Measurements from ENCODE around the gene PPP2R5C. TPM values are rescaled to one million over a fixed set of nuclear protein-coding genes. Genes with fewer than 3 reads are reported as not detected.

Gene PPP2R5C
- total and polyA plus RNA-seq, 2 of the 4 experiments (the other 2 are of a cell fraction), result 65.9 to 78.7 TPM

DNA sequence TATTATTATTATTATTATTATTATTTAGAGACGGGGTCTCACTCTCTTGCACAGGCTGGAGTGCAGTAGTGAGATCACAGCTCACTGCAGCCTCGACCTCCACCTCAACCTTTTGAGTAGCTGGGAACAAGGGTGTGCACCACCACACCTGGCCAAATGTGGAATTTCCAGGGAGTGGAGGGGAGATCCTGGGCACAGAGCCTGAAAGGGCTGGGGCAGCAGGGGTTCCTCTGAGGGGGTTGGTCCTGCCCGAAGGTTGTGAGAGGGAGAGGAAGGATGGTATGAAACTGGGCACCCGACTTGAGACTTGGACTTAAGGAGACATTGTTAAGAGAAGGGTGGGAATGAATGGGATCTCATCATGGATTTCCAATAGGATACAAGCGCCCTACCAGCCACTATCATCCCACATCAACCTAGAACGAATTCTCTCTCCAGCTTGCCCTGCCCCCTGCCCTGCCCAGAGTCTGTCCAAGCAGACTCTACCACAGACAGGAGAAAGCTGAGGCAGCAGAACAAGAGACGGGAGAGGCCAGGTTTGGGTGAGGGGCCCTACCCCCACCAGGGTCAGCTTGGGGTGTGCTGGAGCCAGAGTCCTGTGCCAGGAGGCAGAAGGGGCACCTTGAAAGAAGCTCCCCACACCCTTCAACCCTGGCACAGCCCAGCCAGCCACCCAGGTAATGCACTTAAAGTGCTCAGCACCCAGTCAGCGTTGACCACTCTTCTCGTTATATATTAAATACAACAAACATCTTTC is 200.4 kb downstream of the PPP2R5C start:
- H3K9ac ChIP-seq (ENCODE audit: low read depth, low read length), result no peak overlapping the region
- H3K27ac ChIP-seq (ENCODE audit: insufficient read depth, low read length), result peak overlapping the region; percentile 5; the same call in 1 of the 2 replicates
- no peaks in the 10 kb centered on the region for H3K27me3 ChIP-seq (ENCODE audit: control insufficient read depth, insufficient read depth, low read length)
- H3K18ac ChIP-seq (ENCODE audit: low read depth, low read length), result no peak overlapping the region
- H2AFZ ChIP-seq (replicated peaks; ENCODE audit: low read length, poor library complexity), result peak overlapping the region; percentile 78
- no TSS peak for BruUV-seq (replicated peaks)
- intact Hi-C loops (cut with micrococcal nuclease), result loop anchor here (1.0 to 5.0 kb wide), 4 partner anchors 125 to 352 kb away; partner anchors contain the start of gene HSP90AA1
- H4K91ac ChIP-seq (ENCODE audit: insufficient read depth, low read depth, low read length), result peak overlapping the region; percentile 34; the same call in 1 of the 2 replicates
- peaks cover 11% of the 10 kb centered on the region for H3K4me1 ChIP-seq (ENCODE audit: control insufficient read depth, insufficient read depth, low read length)
- H3K4ac ChIP-seq (ENCODE audit: low read depth, low read length), result peak overlapping the region; percentile 52
- no peak overlapping the region for H3K56ac ChIP-seq (ENCODE audit: extremely low read depth, insufficient read depth, low read length)
- H3K79me1 ChIP-seq (ENCODE audit: low read depth in 1 of 2, low read length in 2 of 2), result peaks cover 0 to 32% of the 10 kb centered on the region in 2 experiments; a peak in 3 of 4 replicates
- H3K9me1 ChIP-seq (ENCODE audit: insufficient read depth, low read length), result peaks cover 13% of the 10 kb centered on the region
- peak overlapping the region in 1 of 2 experiments; percentile 66; a peak in 2 of 4 replicates for H4K8ac ChIP-seq (ENCODE audit: low read depth in 2 of 2, low read length in 2 of 2)
- ATAC-seq (ENCODE audit: low read depth), result no peak
- peak overlapping the region; percentile 15; the same call in 1 of the 2 replicates for H3K14ac ChIP-seq (replicated peaks; ENCODE audit: low read depth, low read length)
- dilution Hi-C loops (cut with HindIII; ENCODE audit: low sequenced_read_pairs, unreplicated experiment), result no loop called here
- DNase-seq, result no peak
- peak overlapping the region; percentile 79; the same call in 1 of the 3 replicates for H2BK15ac ChIP-seq (ENCODE audit: low read depth, low read length)
- H4K5ac ChIP-seq (ENCODE audit: low read depth, low read length), result no peak overlapping the region
- WGBS, 2 experiments (ENCODE audit: extremely low coverage in 2 of 2, insufficient read length in 1 of 2), result 86% methylated on average over 2 of the region's 9 CpGs; no CpG with 5 or more reads in 1 of the 2 experiments
- ChIA-PET CTCF (interaction anchor here (0.9 to 1.5 kb wide), 2 partner anchors 134 to 137 kb away, joined by 3 to 4 read pairs; no protein-coding TSS in a partner anchor), POLR2A (ENCODE audit: unreplicated experiment) (no interaction called here)
- no peak overlapping the region for H3K4me3 ChIP-seq (ENCODE audit: insufficient read depth, low read depth, low read length)
- in situ Hi-C loops (cut with MboI; ENCODE audit: low sequenced_read_pairs), result loop anchor here (5.0 to 25.0 kb wide), 2 partner anchors 195 to 350 kb away; partner anchors contain the start of genes MOK and ZNF839
- H3K36me3 ChIP-seq (ENCODE audit: control insufficient read depth, insufficient read depth, low read length), result no peaks in the 10 kb centered on the region
- peak overlapping the region; percentile 17; the same call in 1 of the 2 replicates for H3K23ac ChIP-seq (ENCODE audit: low read depth, low read length)
- H2BK5ac ChIP-seq (ENCODE audit: low read depth, low read length, poor library complexity, severe bottlenecking), result peak overlapping the region; percentile 32
- peak overlapping the region; percentile 89 for H2AK9ac ChIP-seq (replicated peaks; ENCODE audit: low read depth, low read length, poor library complexity)
- peak overlapping the region; percentile 33 for H3K4me2 ChIP-seq (ENCODE audit: low read depth, low read length)
- peak overlapping the region; percentile 54 for H2BK20ac ChIP-seq (ENCODE audit: low read depth, low read length)
- H3K9me3 ChIP-seq (ENCODE audit: control insufficient read depth, insufficient read depth, low read length), result no peaks in the 10 kb centered on the region
- H4K20me1 ChIP-seq (ENCODE audit: insufficient read depth, low read length), result peaks cover 16% of the 10 kb centered on the region
- peak overlapping the region; percentile 16; the same call in 1 of the 2 replicates for H2BK120ac ChIP-seq (ENCODE audit: low read depth, low read length)
- peak overlapping the region; percentile 64 for H2AK5ac ChIP-seq (ENCODE audit: low read depth, low read length)
- TF ChIP-seq MAZ (IDR thresholded peaks at IDR 0.05; ENCODE audit: borderline replicate concordance, low read depth, low read length) (no peak), CEBPB (IDR thresholded peaks at IDR 0.05; ENCODE audit: low read depth, low read length) (no peak), POLR2A (IDR thresholded peaks at IDR 0.05; ENCODE audit: low read depth, low read length) (no peak), MXI1 (IDR thresholded peaks at IDR 0.05; ENCODE audit: borderline replicate concordance, low read depth, low read length) (no peak), MAFK (IDR thresholded peaks at IDR 0.05; ENCODE audit: low read depth, low read length) (no peak), RFX5 (IDR thresholded peaks at IDR 0.05; ENCODE audit: low read depth, low read length) (no peak), RCOR1 (IDR thresholded peaks at IDR 0.05; ENCODE audit: insufficient replicate concordance, low read length) (no peak), RAD21 (IDR thresholded peaks at IDR 0.05; ENCODE audit: low read length) (no peak), CHD1 (IDR thresholded peaks at IDR 0.05; ENCODE audit: low read depth, low read length) (no peak), NFE2L2 (IDR thresholded peaks at IDR 0.05; ENCODE audit: low read depth, low read length) (no peak), BHLHE40 (IDR thresholded peaks at IDR 0.05; ENCODE audit: low read depth, low read length) (no peak)
- TF ChIP-seq, protein P1, sequence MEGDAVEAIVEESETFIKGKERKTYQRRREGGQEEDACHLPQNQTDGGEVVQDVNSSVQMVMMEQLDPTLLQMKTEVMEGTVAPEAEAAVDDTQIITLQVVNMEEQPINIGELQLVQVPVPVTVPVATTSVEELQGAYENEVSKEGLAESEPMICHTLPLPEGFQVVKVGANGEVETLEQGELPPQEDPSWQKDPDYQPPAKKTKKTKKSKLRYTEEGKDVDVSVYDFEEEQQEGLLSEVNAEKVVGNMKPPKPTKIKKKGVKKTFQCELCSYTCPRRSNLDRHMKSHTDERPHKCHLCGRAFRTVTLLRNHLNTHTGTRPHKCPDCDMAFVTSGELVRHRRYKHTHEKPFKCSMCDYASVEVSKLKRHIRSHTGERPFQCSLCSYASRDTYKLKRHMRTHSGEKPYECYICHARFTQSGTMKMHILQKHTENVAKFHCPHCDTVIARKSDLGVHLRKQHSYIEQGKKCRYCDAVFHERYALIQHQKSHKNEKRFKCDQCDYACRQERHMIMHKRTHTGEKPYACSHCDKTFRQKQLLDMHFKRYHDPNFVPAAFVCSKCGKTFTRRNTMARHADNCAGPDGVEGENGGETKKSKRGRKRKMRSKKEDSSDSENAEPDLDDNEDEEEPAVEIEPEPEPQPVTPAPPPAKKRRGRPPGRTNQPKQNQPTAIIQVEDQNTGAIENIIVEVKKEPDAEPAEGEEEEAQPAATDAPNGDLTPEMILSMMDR (conservative IDR thresholded peaks at IDR 0.05; ENCODE audit: low read depth, low read length), result no peak
- TF ChIP-seq, protein P2, sequence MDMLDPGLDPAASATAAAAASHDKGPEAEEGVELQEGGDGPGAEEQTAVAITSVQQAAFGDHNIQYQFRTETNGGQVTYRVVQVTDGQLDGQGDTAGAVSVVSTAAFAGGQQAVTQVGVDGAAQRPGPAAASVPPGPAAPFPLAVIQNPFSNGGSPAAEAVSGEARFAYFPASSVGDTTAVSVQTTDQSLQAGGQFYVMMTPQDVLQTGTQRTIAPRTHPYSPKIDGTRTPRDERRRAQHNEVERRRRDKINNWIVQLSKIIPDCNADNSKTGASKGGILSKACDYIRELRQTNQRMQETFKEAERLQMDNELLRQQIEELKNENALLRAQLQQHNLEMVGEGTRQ (IDR thresholded peaks at IDR 0.05; ENCODE audit: low read depth, low read length), result no peak
- TF ChIP-seq, protein P3, sequence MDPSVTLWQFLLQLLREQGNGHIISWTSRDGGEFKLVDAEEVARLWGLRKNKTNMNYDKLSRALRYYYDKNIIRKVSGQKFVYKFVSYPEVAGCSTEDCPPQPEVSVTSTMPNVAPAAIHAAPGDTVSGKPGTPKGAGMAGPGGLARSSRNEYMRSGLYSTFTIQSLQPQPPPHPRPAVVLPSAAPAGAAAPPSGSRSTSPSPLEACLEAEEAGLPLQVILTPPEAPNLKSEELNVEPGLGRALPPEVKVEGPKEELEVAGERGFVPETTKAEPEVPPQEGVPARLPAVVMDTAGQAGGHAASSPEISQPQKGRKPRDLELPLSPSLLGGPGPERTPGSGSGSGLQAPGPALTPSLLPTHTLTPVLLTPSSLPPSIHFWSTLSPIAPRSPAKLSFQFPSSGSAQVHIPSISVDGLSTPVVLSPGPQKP (IDR thresholded peaks at IDR 0.05; ENCODE audit: borderline replicate concordance, low read depth, low read length), result no peak
